B cell (primary cell): ENCODE results near the gene ZER1. TPM values are rescaled to one million over a fixed set of nuclear protein-coding genes. Genes with fewer than 3 reads are reported as not detected.

ENCODE experiments used
- ATAC-seq: fragments of 200-7000 bp; cut with Tn5 transposase; one replicate; pipeline ENCODE4 v1.10.0; 2021; ENCODE audit warnings: low read depth, mild to moderate bottlenecking, moderate number of reproducible peaks, moderate library complexity
- CTCF ChIA-PET: fragments of 350-600 bp; sonication (Branson Sonifier 250); formaldehyde crosslinking; loops from one replicate; lab custom pipeline; 2021; ENCODE audit warnings: antibody characterized with exemption, inconsistent platforms; lab: Charles Lee
- POLR2A ChIA-PET: fragments of 350-600 bp; sonication (Branson Sonifier 250); formaldehyde crosslinking; loops from one replicate; lab custom pipeline; 2021; ENCODE audit warnings: antibody characterized with exemption; lab: Charles Lee
- DNase-seq: peaks from one replicate; pipeline ENCODE4 v3.0.0; 2013
- H2AFZ ChIP-seq: 2 replicates; pipeline ENCODE4 v1.6.1; 2012; ENCODE audit warnings: mild to moderate bottlenecking, low read depth, low read length; ENCODE audit not compliant: insufficient read depth, poor library complexity, severe bottlenecking
- H3K27ac ChIP-seq, 2 donors: 1 replicate in 1 of 2; 2 replicates in 1 of 2; pipeline ENCODE4 v1.5.1; 2012 to 2013; ENCODE audit warnings: low read length in 2 of 2, mild to moderate bottlenecking in 2 of 2, moderate library complexity in 1 of 2
- H3K27me3 ChIP-seq, 4 experiments: fragments of 200-600 bp in 1 of 4; sonication (generic) in 1 of 4; replicated peaks in 1 of 4; 1 replicate in 2 of 4; 2 replicates in 2 of 4; pipeline versions ENCODE4 v1.6.1 to v1.7.0; 2013 to 2016; ENCODE audit warnings: low read length in 3 of 4, mild to moderate bottlenecking in 2 of 4, mixed read lengths in 1 of 4, moderate library complexity in 1 of 4; ENCODE audit not compliant: insufficient read depth in 4 of 4, control insufficient read depth in 3 of 4; ENCODE audit errors: control extremely low read depth in 1 of 4
- H3K36me3 ChIP-seq, 2 experiments: replicated peaks in 1 of 2; 1 replicate in 1 of 2; 2 replicates in 1 of 2; pipeline versions ENCODE4 v1.6.1 to v1.7.1; 2013; ENCODE audit warnings: low read length in 1 of 2; ENCODE audit not compliant: insufficient read depth in 2 of 2, control insufficient read depth in 1 of 2; ENCODE audit errors: control extremely low read depth in 1 of 2, extremely low read depth in 1 of 2
- H3K4me1 ChIP-seq, 2 donors: fragments of 200-600 bp in 1 of 2; sonication (generic) in 1 of 2; 1 replicate in 1 of 2; 2 replicates in 1 of 2; pipeline versions ENCODE4 v1.5.1 to v1.6.1; 2013 to 2017; ENCODE audit warnings: low read length in 2 of 2; ENCODE audit not compliant: control insufficient read depth in 2 of 2, insufficient read depth in 2 of 2
- H3K4me2 ChIP-seq: replicated peaks from 2 replicates; pipeline ENCODE3; 2012; ENCODE audit warnings: mild to moderate bottlenecking, low read depth, low read length; ENCODE audit not compliant: poor library complexity, severe bottlenecking
- H3K4me3 ChIP-seq, 5 experiments: fragments of 200-600 bp in 1 of 5; sonication (generic) in 1 of 5; 1 replicate in 3 of 5; 2 replicates in 2 of 5; pipeline versions ENCODE4 v1.5.1 to v1.7.0; 2011 to 2016; ENCODE audit warnings: low read length in 4 of 5, mild to moderate bottlenecking in 4 of 5, low read depth in 2 of 5, control low read depth in 1 of 5, moderate library complexity in 1 of 5; ENCODE audit not compliant: insufficient read depth in 1 of 5; ENCODE audit errors: control extremely low read depth in 1 of 5, extremely low read depth in 1 of 5
- H3K79me2 ChIP-seq: fragments of 200-600 bp; sonication (generic); one replicate; pipeline ENCODE4 v1.6.0; 2016; ENCODE audit warnings: low read length; ENCODE audit not compliant: control insufficient read depth, insufficient read depth
- H3K9ac ChIP-seq: fragments of 200-600 bp; sonication (generic); 2 replicates; pipeline ENCODE4 v1.6.1; 2017; ENCODE audit warnings: mild to moderate bottlenecking, low read length, moderate library complexity
- H3K9me3 ChIP-seq, 3 donors: one replicate each; pipeline versions ENCODE4 v1.6.1 to v1.7.1; 2013; ENCODE audit warnings: low read length in 2 of 3; ENCODE audit not compliant: control insufficient read depth in 2 of 3, insufficient read depth in 1 of 3; ENCODE audit errors: control extremely low read depth in 1 of 3
- H4K20me1 ChIP-seq: 2 replicates; pipeline ENCODE4 v1.6.0; 2012; ENCODE audit warnings: mild to moderate bottlenecking, low read length; ENCODE audit not compliant: insufficient read depth, control insufficient read depth, poor library complexity, severe bottlenecking
- H3K27ac Mint-ChIP-seq: one replicate; pipeline ENCODE4 v1.8.0; 2021; ENCODE audit warnings: mixed read lengths
- H3K27me3 Mint-ChIP-seq: one replicate; pipeline ENCODE4 v1.8.0; 2021; ENCODE audit warnings: mixed read lengths
- H3K4me1 Mint-ChIP-seq: one replicate; pipeline ENCODE4 v1.8.0; 2021; ENCODE audit warnings: mixed read lengths
- H3K4me3 Mint-ChIP-seq: one replicate; pipeline ENCODE4 v1.8.0; 2021; ENCODE audit warnings: mixed read lengths
- H3K9me3 Mint-ChIP-seq: one replicate; pipeline ENCODE4 v1.8.0; 2022; ENCODE audit warnings: mixed read lengths; ENCODE audit not compliant: insufficient read depth
- EZH2 ChIP-seq: IDR thresholded peaks from 2 replicates; pipeline ENCODE4 v1.6.1; 2012; ENCODE audit warnings: borderline replicate concordance, low read depth, mild to moderate bottlenecking, moderate library complexity, low read length; ENCODE audit not compliant: insufficient read depth, poor library complexity, severe bottlenecking
- WGBS: methylation state at CpG from one replicate; pipeline ENCODE4 v1.1.5; 2013; ENCODE audit warnings: missing lambda C conversion rate; ENCODE audit not compliant: insufficient coverage; 5-methylcytosine and 5-hydroxymethylcytosine counted together
- intact Hi-C: fragments of 100-400 bp; cut with micrococcal nuclease; formaldehyde crosslinking; loops from one replicate; pipeline ENCODE4 v1.10.0; 2022
- polyA plus RNA-seq: library from polyadenylated mRNA; depleted of rRNA; stranded (reverse); fragments of >200 nt; gene quantifications from 2 replicates; pipeline ENCODE4 v1.2.3, GENCODE V29; 2012
- total RNA-seq, 2 donors: library from RNA; stranded (reverse); fragments of 120-200 nt in 1 of 2; gene quantifications; 1 replicate in 1 of 2; 2 replicates in 1 of 2; pipeline versions ENCODE4 v1.2.3 to v1.2.4, GENCODE V29; 2013 to 2022
- TF ChIP-seq, protein P1 (sequence below): fragments of 200-600 bp; IDR thresholded peaks from one replicate; pipeline ENCODE4 v1.8.0; 2022; ENCODE audit warnings: antibody characterized with exemption, mild to moderate bottlenecking

Gene ZER1
- total and polyA plus RNA-seq, 2 donors (not counting 1 experiment from before 2014, with no cell fraction given): 26.9 to 42.2 TPM

DNA sequence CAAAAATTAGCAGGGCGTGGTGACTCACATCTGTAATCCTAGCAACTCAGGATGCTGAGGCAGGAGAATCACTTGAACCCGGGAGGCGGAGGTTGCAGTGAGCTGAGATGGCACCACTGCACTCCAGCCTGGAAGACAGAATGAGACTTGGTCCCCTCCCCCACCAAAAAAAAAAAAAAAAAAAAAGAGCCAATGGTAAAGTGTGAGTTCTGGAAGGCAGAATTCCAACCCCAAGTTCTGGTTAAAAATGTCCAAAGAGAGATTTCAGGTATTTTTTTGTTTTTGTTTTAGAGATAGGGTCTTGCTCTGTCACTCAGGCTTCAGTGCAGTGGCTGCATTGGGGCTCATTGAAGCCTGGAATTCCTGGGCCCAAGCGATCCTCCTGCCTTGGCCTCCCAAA, 84.3 kb downstream of the ZER1 start:
- no peak overlapping the region for H3K4me3 ChIP-seq

More for the DNA sequence above, 84.3 kb downstream of the ZER1 start:
- peak overlapping the region in 1 of 2 donors; percentile 89 for H3K27ac ChIP-seq
- peaks cover 81% of the 10 kb centered on the region for H3K79me2 ChIP-seq
- peaks cover 5 to 16% of the 10 kb centered on the region in 2 experiments for H3K36me3 ChIP-seq
- TF ChIP-seq, protein P1, sequence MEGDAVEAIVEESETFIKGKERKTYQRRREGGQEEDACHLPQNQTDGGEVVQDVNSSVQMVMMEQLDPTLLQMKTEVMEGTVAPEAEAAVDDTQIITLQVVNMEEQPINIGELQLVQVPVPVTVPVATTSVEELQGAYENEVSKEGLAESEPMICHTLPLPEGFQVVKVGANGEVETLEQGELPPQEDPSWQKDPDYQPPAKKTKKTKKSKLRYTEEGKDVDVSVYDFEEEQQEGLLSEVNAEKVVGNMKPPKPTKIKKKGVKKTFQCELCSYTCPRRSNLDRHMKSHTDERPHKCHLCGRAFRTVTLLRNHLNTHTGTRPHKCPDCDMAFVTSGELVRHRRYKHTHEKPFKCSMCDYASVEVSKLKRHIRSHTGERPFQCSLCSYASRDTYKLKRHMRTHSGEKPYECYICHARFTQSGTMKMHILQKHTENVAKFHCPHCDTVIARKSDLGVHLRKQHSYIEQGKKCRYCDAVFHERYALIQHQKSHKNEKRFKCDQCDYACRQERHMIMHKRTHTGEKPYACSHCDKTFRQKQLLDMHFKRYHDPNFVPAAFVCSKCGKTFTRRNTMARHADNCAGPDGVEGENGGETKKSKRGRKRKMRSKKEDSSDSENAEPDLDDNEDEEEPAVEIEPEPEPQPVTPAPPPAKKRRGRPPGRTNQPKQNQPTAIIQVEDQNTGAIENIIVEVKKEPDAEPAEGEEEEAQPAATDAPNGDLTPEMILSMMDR: no peak
- TF ChIP-seq EZH2: no peak
- peak overlapping the region; percentile 89 for H3K4me3 Mint-ChIP-seq
- no peak overlapping the region for H3K4me2 ChIP-seq
- H3K4me1 ChIP-seq: peaks cover 54 to 67% of the 10 kb centered on the region in 2 donors
- H4K20me1 ChIP-seq: peaks cover 23% of the 10 kb centered on the region
- peaks cover 0 to 5% (median 0%) of the 10 kb centered on the region in 3 donors for H3K9me3 ChIP-seq
- ATAC-seq (no peak), DNase-seq (no peak)
- intact Hi-C loops: loop anchor here (5.0 kb wide), 2 partner anchors 40 to 230 kb away; partner anchors contain the start of gene ODF2
- no peak overlapping the region for H2AFZ ChIP-seq
- H3K27ac Mint-ChIP-seq: peak overlapping the region; percentile 95
- POLR2A ChIA-PET: no interaction called here
- no peaks in the 10 kb centered on the region for H3K27me3 ChIP-seq
- H3K27me3 Mint-ChIP-seq: no peaks in the 10 kb centered on the region
- peaks cover 62% of the 10 kb centered on the region for H3K4me1 Mint-ChIP-seq
- H3K9me3 Mint-ChIP-seq: no peaks in the 10 kb centered on the region
- CTCF ChIA-PET: interaction anchor here (1.2 kb wide), 2 partner anchors 15 to 39 kb away, joined by 3 to 4 read pairs; partner anchors contain the start of gene PKN3
- 100% methylated on average over 2 of the region's 4 CpGs for WGBS
- H3K9ac ChIP-seq: no peak overlapping the region
